HG02852 (cell line): ENCODE data around the gene BICDL1.
A peak's percentile ranks its signal among the peaks of the same experiment; 100 is the strongest.
"Not testable (repeated sequence)": the region's sequence is repeated elsewhere in the genome, so short reads cannot be mapped to it uniquely, and the experiment has no call there.

Experiments
- ATAC-seq: cut with Tn5 transposase; IDR thresholded peaks from one replicate; pipeline ENCODE4 v1.9.1; 2021; ENCODE audit warnings: mild to moderate bottlenecking, moderate library complexity; ENCODE audit not compliant: unreplicated experiment

Gene BICDL1

GRCh38 chr12:119998471-119999245, 9.6 kb downstream of the BICDL1 start:
- ATAC-seq: no peak

GRCh38 chr12:120000556-120000955, 11.5 kb downstream of the BICDL1 start:
- ATAC-seq: no peak

GRCh38 chr12:120006258-120006975, 17.4 kb downstream of the BICDL1 start:
- no peak for ATAC-seq

- no peak for ATAC-seq
Measured at GRCh38 chr12:120007272-120007671, 18.2 kb downstream of the BICDL1 start.

- ATAC-seq: no peak
Measured at GRCh38 chr12:120010661-120011230, 21.7 kb downstream of the BICDL1 start.

- peak; percentile 80 for ATAC-seq
Measured at GRCh38 chr12:120012067-120012621, 23.1 kb downstream of the BICDL1 start.

- ATAC-seq: peak; percentile 64
Measured at GRCh38 chr12:120013659-120014380, 24.8 kb downstream of the BICDL1 start.

GRCh38 chr12:120014381-120014735, 25.3 kb downstream of the BICDL1 start:
- not testable (repeated sequence) for ATAC-seq

- ATAC-seq: no peak
Measured at GRCh38 chr12:120015313-120015712, 26.3 kb downstream of the BICDL1 start.

GRCh38 chr12:120016199-120016598, 27.2 kb downstream of the BICDL1 start:
- ATAC-seq: not testable (repeated sequence)

GRCh38 chr12:120019197-120019596, 30.2 kb downstream of the BICDL1 start:
- no peak for ATAC-seq

- ATAC-seq: no peak
Measured at GRCh38 chr12:120019938-120020337, 30.9 kb downstream of the BICDL1 start.

GRCh38 chr12:120024193-120024592, 35.2 kb downstream of the BICDL1 start:
- no peak for ATAC-seq

- no peak for ATAC-seq
Measured at GRCh38 chr12:120025640-120026039, 36.6 kb downstream of the BICDL1 start.

- no peak for ATAC-seq
Measured at GRCh38 chr12:120032242-120032641, 43.2 kb downstream of the BICDL1 start.

GRCh38 chr12:120037851-120038250, 48.8 kb downstream of the BICDL1 start:
- ATAC-seq: no peak

- no peak for ATAC-seq
Measured at GRCh38 chr12:120039711-120040110, 50.7 kb downstream of the BICDL1 start.

- no peak for ATAC-seq
Measured at GRCh38 chr12:120041386-120042231, 52.6 kb downstream of the BICDL1 start.

- not testable (repeated sequence) for ATAC-seq
Measured at GRCh38 chr12:120045367-120045766, 56.3 kb downstream of the BICDL1 start.

GRCh38 chr12:120047072-120047471, 58.0 kb downstream of the BICDL1 start:
- ATAC-seq: no peak
